GM18505 (cell line): ENCODE data around the gene HMGB3.
"Not testable (repeated sequence)": the region's sequence is repeated elsewhere in the genome, so short reads cannot be mapped to it uniquely, and the experiment has no call there.

ENCODE experiments used
- ATAC-seq: cut with Tn5 transposase; IDR thresholded peaks from one replicate; pipeline ENCODE4 v1.9.1; 2021; ENCODE audit not compliant: unreplicated experiment
- POLR2A ChIP-seq: IDR thresholded peaks from 4 replicates; pipeline ENCODE4 v1.6.1; 2011; ENCODE audit warnings: borderline replicate concordance; ENCODE audit not compliant: insufficient read depth, insufficient read length; ENCODE audit errors: extremely low read depth

HMGB3 gene

DNA sequence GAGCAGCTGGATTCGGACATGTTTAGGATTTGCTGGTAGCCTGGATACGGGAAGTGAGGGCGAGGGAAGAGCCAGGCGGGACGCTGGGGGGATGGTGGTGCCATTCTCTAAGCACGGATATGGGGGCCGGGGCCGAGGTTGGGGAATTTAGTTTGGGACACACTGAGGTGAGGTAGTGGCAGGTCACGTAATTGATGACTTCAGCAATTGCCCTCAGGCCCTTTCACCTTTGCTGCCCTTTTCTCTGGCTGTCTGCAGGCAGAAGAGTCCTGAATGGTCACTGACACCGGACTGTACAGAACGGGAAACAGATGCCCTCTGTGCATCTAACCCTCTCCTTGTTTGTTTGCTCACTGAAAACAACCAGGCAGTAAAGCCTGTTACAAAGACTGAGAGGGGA is 16.9 kb upstream of the HMGB3 start:
- TF ChIP-seq POLR2A = no peak
- ATAC-seq = no peak

DNA sequence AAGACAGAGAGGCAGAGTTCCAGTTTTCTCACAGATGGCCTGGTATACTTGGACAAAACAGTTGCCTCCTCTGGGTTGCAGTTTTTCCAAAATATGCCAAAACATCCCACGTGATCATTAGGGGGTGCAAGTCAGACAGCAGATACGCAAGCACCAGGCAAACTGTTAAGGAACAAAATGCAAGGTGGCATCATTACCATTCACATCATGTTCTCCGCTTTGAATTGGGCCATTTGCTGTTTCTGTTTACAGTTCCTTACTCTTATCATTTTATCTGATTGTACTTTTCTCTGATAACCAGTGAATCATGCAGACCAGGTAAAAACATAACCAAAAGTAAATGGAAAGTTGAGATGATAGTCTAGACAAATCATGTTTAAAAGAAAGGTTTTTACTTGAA is 16.4 kb upstream of the HMGB3 start:
- ATAC-seq = no peak
- TF ChIP-seq POLR2A = no peak

- no peak for ATAC-seq
Observed at GRCh38 chrX:150967786-150968185, 15.3 kb upstream of the HMGB3 start.

GRCh38 chrX:150968862-150969720 is 14.0 kb upstream of the HMGB3 start:
- no peak for ATAC-seq
- no peak for TF ChIP-seq POLR2A

More at GRCh38 chrX:150967786-150968185, 15.3 kb upstream of the HMGB3 start:
- TF ChIP-seq POLR2A = no peak

DNA sequence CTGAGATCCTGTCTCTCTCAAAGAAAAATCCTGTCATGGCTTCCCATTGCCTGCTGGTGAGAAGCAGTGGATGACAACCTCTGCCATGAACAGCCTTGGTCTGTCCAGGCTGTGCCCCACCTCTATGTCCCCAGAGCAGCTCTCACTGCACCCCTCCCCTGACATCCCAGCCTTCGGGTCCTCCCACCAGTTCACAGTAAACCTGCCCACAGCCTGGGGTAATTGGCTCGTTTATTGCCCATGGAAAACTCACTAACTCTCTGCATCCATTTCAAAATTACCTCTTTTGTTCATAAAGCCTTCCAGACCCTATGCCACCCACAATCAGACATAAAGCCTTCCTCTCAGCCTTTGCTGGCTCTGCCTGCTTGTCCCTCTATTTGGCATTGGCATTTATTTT is 10.7 kb upstream of the HMGB3 start:
- TF ChIP-seq POLR2A = no peak
- no peak for ATAC-seq

GRCh38 chrX:150975655-150976390 is 7.3 kb upstream of the HMGB3 start:
- TF ChIP-seq POLR2A = no peak
- no peak for ATAC-seq

DNA sequence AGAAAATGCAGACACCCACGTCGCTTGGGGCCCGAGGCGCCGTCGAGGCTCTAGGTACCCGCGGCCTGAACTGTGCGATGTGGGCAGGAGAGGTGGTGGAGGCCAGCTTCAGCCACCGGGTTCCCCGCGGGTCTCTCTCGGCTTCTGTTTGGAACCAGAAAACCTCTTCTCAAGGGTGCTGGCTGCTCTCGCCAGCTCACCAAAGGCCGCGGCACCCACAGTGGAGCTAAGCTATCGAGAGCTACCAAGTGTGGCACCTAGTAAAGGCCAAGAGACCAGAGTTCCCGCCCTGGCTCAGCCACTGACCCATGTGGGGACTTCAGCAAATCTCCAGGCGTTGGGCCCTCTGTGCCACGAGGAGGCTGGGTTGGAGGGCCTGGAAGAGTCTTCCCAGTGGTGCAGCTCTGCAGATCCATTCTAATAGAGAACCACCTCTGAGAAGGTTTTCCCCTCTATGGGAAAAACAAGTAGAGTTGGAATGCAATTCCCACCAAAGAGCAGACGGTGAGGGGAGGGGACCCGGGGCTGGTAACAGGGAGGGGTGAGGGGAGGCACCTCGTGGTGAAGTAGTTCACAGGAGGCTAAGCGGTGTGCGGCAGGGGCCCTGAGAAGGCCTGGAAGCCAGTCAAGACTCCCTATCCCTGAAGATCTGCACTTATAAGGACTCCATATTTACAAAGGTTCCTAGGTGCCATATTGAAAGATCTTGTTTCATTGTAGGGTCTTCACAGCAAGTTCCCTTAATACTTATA is 5.5 kb upstream of the HMGB3 start:
- TF ChIP-seq POLR2A = no peak
- ATAC-seq = no peak

GRCh38 chrX:150980186-150980585 is 2.9 kb upstream of the HMGB3 start:
- no peak for ATAC-seq

GRCh38 chrX:150980711-150981110 is 2.4 kb upstream of the HMGB3 start:
- ATAC-seq = no peak
- no peak for TF ChIP-seq POLR2A

More at GRCh38 chrX:150980186-150980585, 2.9 kb upstream of the HMGB3 start:
- TF ChIP-seq POLR2A = no peak

DNA sequence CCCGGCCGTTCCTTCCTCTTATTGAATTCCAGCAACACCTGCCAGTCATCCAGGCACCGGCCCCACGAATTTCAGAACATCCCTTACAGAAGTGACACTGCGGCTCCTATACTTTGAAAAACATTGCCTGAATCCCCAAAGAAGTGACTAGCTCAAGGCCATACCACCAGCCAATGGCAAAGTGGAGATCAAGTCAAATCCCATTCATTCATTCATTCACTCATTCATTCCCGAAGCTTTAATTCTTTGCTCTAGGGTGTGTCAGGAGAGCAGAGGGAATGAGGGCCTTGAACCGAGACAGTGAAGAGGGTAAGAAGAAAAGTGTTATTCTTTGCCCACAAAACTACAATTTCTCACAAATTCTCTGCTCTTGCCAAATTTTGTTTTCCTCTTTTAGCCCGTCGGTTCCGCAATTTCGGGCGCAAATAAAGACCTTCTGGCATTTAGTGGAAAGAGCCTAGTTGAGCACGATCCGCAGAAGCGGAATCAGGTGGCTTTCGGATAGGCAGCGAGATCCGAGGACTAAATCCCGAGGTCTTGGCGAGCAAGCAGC is 824 bp upstream of the HMGB3 start:
- TF ChIP-seq POLR2A = no peak
- no peak for ATAC-seq

DNA sequence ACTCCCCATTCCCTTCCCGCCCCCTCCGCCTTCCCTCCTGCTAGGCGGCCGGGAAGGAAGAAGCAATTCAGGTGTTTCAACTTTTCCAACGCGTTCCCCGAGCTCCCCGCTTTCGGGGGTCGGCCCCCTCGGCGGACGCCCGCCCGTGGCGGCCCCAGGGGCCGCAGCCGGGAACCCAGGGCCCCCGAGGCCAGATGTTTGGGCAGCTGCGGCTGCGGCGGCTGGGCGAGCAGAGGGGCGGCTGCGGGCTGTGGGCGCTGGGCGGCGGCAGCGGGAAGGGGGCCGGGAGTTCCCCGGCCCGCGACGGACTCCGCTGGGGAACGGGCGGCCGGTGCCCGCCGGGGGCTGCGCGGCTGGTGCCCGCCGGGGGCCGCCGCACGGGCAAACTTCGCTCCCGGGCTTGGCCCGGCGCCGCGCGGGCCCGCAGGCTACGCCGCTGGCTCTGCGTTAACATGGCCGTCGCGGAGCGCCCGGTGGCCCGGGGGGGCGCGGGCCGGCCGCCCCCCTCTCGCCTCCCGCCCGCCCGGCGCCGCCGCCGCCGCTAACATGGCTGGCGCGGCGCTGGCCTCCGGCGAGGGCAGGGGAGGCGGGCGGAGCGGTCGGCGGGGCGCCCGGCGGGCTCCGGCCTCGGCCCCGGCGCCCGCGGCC is 510 bp downstream of the HMGB3 start:
- ATAC-seq = peak; percentile 16
- no peak for TF ChIP-seq POLR2A

- ATAC-seq = peak; percentile 14
- no peak for TF ChIP-seq POLR2A
Observed at GRCh38 chrX:150984169-150984824, 1.2 kb downstream of the HMGB3 start.

DNA sequence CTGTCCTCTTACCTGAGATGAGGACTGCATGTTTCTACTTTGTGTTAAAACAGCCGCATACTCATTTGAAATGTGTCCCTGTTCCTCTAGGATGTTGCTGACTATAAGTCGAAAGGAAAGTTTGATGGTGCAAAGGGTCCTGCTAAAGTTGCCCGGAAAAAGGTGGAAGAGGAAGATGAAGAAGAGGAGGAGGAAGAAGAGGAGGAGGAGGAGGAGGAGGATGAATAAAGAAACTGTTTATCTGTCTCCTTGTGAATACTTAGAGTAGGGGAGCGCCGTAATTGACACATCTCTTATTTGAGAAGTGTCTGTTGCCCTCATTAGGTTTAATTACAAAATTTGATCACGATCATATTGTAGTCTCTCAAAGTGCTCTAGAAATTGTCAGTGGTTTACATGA is 4.6 kb downstream of the HMGB3 start:
- not testable (repeated sequence) for ATAC-seq
